Measurements from ENCODE around the gene SLC25A39. TPM values are rescaled to one million over a fixed set of nuclear protein-coding genes. Genes with fewer than 3 reads are reported as not detected.

Gene SLC25A39
- total and polyA plus RNA-seq, 2 of the 4 experiments (the other 2 are of a cell fraction): 49.1 to 99.7 TPM

DNA sequence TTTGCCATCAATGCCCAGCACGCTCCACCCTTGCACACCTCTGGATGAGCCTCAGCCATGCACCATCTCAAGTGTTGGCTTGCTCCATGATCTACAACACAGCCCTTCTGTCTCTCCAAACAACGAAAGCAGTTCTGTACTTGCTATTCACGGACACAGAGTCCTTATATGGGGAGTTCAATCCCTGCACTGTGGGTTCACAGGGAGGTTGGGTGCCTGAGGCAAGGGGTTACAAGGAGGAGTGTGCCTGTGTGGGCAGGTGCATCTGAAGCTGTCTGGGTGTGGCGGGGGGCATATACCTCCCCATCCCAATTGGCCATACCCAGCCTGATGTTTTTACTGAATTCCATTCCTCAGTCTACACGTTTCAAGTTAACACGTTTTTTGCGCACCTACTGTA, 10.6 kb downstream of the SLC25A39 start:
- no peak overlapping the region for H3K23ac ChIP-seq (ENCODE audit: low read depth, low read length)
- CTCF ChIA-PET: no interaction called here
- H2BK20ac ChIP-seq (ENCODE audit: low read depth, low read length): no peak overlapping the region
- no peak overlapping the region for H2BK120ac ChIP-seq (ENCODE audit: low read depth, low read length)
- in situ Hi-C loops (cut with MboI; ENCODE audit: low sequenced_read_pairs) (no loop called here), intact Hi-C loops (cut with micrococcal nuclease) (no loop called here), dilution Hi-C loops (cut with HindIII; ENCODE audit: low sequenced_read_pairs, unreplicated experiment) (no loop called here)
- no peaks in the 10 kb centered on the region; the same call in 1 of the 2 replicates for H3K9me1 ChIP-seq (ENCODE audit: insufficient read depth, low read length)
- H3K4me2 ChIP-seq (ENCODE audit: low read depth, low read length): no peak overlapping the region
- no peak overlapping the region for H2AFZ ChIP-seq (replicated peaks; ENCODE audit: low read length, poor library complexity)
- no peak overlapping the region for H3K18ac ChIP-seq (ENCODE audit: low read depth, low read length)
- no peak for DNase-seq
- no peak overlapping the region for H3K9ac ChIP-seq (ENCODE audit: low read depth, low read length)
- WGBS, 2 experiments (ENCODE audit: extremely low coverage in 2 of 2, insufficient read length in 1 of 2): 100% methylated on average over 1 of the region's 7 CpGs; no CpG with 5 or more reads in 1 of the 2 experiments
- H3K4me1 ChIP-seq (ENCODE audit: control insufficient read depth, insufficient read depth, low read length): peaks cover 4% of the 10 kb centered on the region; the same call in 1 of the 2 replicates
- no peak overlapping the region for H2AK5ac ChIP-seq (ENCODE audit: low read depth, low read length)
- H3K14ac ChIP-seq (replicated peaks; ENCODE audit: low read depth, low read length): no peak overlapping the region
- no peak overlapping the region for H3K27ac ChIP-seq (ENCODE audit: insufficient read depth, low read length)
- no peak overlapping the region for H2BK5ac ChIP-seq (ENCODE audit: low read depth, low read length, poor library complexity, severe bottlenecking)
- H4K5ac ChIP-seq (ENCODE audit: low read depth, low read length): no peak overlapping the region
- no TSS peak for BruUV-seq (replicated peaks)
- no peak overlapping the region for H3K4me3 ChIP-seq (ENCODE audit: insufficient read depth, low read depth, low read length)
- no peak overlapping the region for H2BK15ac ChIP-seq (ENCODE audit: low read depth, low read length)
- H3K27me3 ChIP-seq (ENCODE audit: control insufficient read depth, insufficient read depth, low read length): peaks cover 71% of the 10 kb centered on the region
- H3K56ac ChIP-seq (ENCODE audit: extremely low read depth, insufficient read depth, low read length): no peak overlapping the region
- H3K4ac ChIP-seq (ENCODE audit: low read depth, low read length): no peak overlapping the region
- H3K9me3 ChIP-seq (ENCODE audit: control insufficient read depth, insufficient read depth, low read length): peaks cover 5% of the 10 kb centered on the region
- POLR2A ChIA-PET (ENCODE audit: unreplicated experiment): no interaction called here
- peaks cover 4% of the 10 kb centered on the region; the same call in 1 of the 2 replicates for H4K20me1 ChIP-seq (ENCODE audit: insufficient read depth, low read length)
- no peak overlapping the region for H2AK9ac ChIP-seq (replicated peaks; ENCODE audit: low read depth, low read length, poor library complexity)
- H3K36me3 ChIP-seq (ENCODE audit: control insufficient read depth, insufficient read depth, low read length): no peaks in the 10 kb centered on the region
- no peak for TF ChIP-seq CHD1 (IDR thresholded peaks at IDR 0.05; ENCODE audit: low read depth, low read length)
- no peak for TF ChIP-seq MAFK (IDR thresholded peaks at IDR 0.05; ENCODE audit: low read depth, low read length)
- no peak for TF ChIP-seq RFX5 (IDR thresholded peaks at IDR 0.05; ENCODE audit: low read depth, low read length)
- TF ChIP-seq RAD21 (IDR thresholded peaks at IDR 0.05; ENCODE audit: low read length): no peak
- no peak overlapping the region for H4K91ac ChIP-seq (ENCODE audit: insufficient read depth, low read depth, low read length)
- H4K8ac ChIP-seq (ENCODE audit: low read depth in 2 of 2, low read length in 2 of 2): no peak overlapping the region
- no peak for ATAC-seq (ENCODE audit: low read depth)
- H3K79me1 ChIP-seq (ENCODE audit: low read depth in 1 of 2, low read length in 2 of 2): no peaks in the 10 kb centered on the region

Data from IMR-90 (cell line).